HPDE6-E6E7 (cell line): ENCODE results near the gene RPL36AL.

Experiments used
- DNase-seq: peaks from one replicate; pipeline ENCODE4 v3.0.0; 2011; ENCODE audit warnings: missing footprints; ENCODE audit errors: extremely low spot score

The RPL36AL gene

DNA sequence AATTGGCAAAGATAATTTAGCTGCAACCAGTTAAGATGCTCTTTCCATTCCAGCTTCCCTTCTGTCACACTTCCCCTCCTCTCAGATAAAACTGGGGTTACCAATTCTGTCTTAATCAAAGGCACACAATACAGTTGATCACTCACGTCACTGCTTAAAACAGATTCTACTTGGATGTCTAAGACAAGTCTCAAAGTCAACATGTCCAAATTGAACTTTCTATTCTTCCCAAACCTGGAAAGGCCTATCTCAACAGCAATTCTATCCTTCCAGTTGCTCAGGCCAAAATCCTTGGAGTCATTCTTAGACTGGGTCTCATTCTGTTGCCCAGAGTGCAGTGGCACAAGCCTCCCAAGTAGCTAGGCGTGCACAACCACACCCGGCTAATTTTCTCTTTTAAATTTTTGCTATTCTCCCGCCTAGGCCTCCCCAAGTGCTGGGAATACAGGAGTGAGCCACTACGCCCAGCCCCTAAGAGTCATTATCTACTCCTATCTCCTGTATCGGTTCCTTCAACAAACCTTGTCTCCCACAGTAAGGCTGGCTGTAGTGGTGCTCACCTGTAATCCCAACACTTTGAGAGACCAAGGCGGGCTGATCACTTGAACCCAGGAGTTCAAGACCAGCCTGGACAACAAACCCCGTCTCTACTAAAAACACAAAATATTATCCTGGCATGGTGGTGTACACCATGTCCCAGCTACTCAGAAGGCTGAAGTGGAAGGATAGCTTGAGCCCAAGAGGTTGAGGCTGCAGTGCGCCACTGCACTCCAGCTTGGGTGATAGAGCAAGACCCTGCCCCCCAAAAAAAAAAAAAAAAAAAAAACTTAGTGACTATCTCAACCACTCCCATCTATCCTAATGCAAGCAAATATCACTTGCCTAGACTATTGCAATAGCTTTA, 39.0 kb downstream of the RPL36AL start:
- no peak for DNase-seq

DNA sequence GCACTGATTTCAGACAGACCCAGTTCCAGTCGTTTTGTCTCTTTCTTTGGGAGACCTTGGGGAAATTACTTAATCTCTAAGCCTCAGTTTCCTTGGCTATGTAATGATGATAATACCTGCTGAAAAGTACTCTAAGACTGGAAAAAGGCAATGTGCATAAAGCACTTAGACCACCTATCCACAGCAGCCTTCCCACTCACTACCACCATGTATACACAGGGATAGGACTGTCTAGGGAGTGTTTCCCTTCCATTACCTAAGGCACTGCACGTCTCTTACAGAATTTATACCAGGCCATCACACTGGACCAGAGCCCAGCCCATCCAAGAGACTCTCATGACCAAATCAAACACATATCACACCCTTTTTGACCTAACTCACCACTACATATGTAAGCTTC, 40.6 kb downstream of the RPL36AL start:
- DNase-seq: no peak

DNA sequence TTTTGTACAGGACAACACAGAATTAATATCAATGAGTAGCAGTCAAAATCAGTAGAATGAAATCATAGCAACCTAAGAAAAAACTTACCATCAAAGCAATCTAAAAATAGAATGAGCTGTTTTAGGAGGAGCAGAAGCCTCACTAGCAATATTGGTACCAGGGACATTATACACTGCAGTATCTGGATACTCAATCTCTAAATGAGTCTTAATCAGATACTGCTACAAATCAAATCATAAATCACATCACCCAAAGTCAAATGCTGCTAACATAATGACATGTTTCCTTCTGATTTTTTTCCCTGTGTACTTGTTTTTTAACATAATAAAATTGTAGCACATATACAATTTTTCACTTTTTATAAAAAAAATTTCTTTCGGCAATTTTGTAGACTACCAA, 42.3 kb downstream of the RPL36AL start:
- DNase-seq: no peak

DNA sequence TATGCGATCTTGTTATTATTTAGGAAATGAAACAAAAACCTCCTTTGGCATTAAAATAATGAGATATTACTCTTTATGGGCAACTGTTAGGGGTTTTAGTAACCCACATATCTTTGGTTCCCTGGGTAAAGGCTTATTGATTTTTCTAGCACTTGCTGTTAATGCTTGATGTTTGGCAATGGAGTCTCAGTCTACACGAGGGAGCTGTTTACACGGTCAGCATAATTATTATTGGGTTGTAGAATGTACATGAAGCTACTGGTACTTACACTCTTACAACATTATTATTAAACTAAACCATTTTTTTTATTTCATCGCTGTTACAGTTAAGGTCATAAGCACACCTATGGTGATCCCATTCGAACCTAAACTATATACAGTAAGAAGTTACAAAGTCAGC, 46.4 kb downstream of the RPL36AL start:
- no peak for DNase-seq

DNA sequence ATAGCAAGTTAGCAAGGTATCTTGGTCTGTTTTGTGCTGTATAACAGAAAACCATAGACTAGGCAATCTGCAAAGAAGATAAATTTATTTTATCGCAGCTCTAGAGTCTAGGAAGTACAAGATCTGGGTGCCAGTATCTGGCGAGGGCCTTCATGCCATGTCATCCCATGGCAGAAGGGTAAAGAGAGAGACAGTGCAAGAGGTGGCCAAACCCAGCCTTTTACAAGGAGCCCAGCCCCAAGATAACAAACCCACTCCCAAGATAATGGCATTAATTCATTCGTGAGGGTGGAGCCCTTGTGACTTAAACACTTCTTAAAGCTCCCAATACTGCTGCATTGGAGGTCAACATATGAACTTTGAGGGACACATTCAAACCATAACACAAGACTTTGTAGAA, 51.1 kb downstream of the RPL36AL start:
- DNase-seq: no peak
